Dermis blood vessel endothelial cell (primary cell): ENCODE data around the gene TPK1. TPM values are rescaled to one million over a fixed set of nuclear protein-coding genes. Genes with fewer than 3 reads are reported as not detected.
"Not testable (repeated sequence)": the region's sequence is repeated elsewhere in the genome, so short reads cannot be mapped to it uniquely, and the experiment has no call there.

ENCODE experiments used
- DNase-seq: peaks from one replicate; pipeline ENCODE4 v3.0.0; 2010
- total RNA-seq: library from RNA; depleted of rRNA; stranded (reverse); fragments of >200 nt; gene quantifications from 2 replicates; pipeline ENCODE4 v1.2.3, GENCODE V29; 2014

Gene TPK1
- total RNA-seq, 1 donor from 2014 or later = 14.8 TPM

DNA sequence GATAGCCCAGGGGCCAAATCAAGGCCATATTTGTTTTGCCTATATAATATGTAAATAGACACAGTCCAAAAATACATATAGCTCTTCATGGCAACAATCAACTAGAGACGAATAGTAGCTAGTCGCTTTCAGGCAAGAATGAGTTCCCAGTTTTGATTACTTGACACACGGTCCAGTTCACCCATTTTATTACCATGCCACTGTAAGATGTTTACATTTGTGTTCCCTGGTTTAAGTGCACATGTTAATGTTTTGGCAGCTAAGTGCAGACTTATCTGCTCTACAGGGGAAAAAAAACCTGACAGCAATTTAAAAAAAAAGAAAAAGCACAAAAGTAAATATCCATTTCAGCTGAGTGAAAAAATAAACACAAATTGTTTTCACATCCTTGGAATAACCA is 213.1 kb downstream of the TPK1 start:
- DNase-seq = no peak

DNA sequence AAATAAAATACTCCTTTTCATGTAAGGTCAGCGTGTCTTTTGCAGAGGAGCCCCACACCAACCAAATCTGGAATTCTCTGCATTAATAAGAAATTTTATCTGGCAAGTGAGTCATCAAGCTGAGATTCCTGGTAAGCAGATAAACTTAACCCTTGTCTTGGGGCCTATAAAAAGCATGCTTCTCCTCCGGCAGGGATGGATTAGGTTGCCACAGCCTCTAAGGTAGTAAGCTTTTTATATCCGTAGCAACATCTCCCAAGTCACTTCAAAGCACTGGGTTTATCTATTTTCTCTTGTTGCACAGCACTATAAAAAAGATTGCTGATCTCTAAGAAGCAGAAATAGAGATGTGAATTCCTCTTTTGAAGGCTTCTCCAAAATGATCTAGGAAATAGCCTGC is 229.6 kb downstream of the TPK1 start:
- DNase-seq = no peak

DNA sequence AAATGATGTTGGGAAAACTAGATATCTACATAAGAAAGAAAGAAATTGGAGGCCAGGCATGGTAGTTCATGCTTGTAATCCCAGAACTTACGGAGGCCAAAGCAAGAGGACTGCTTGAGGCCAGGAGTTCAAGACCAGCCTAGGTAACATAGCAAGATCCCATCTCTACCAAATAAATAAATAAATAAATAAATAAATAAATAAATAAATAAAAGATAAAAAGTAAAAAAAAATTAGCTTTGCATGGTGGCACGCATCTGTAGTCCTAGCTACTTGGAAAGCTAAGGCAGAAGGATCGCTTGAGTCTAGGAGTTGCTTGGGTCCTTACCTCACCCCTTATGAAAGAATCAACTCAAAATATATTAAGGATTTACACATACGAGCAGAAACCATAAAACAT is 238.9 kb downstream of the TPK1 start:
- no peak for DNase-seq

DNA sequence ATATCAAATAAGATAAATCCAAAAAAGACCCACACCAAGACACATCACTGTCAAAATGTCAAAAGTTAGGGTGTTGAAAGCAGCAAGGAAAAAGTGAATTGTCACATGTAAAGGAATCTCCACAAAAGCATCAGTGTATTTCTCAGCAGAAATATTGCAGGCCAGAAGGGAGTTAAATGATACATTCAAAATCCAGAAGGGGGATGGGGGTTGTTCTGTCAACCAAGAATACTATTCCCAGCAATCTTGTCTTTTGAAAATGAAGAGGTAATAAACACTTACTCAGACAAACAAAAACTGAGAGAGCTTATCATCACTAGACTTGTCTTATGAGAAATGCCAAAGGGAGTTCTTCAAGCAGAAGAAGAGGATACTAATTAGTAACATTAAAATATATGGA is 241.3 kb downstream of the TPK1 start:
- DNase-seq = no peak

DNA sequence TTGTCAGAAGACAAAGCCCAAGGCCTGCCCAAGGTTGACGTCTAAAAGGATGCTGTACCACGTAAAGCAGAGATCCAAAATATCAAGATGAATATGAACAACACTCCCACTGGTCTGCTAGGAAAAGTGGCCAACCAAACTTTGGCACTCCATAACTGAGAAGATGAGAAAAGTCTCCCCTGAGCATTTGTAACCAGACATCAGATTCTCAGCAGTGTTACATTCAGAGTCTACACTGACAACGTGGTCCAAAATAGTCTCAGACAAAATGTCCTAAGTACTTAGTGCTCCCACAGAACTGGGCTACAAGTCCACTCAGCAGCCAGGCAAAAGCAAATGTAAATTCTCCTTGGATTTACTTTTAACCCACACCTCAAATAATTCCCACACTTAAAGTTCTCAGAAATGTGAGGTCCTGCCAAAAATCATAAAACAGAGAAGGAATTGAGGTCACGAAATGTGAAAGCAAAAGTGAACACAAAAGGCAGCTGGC is 247.2 kb downstream of the TPK1 start:
- DNase-seq = no peak

DNA sequence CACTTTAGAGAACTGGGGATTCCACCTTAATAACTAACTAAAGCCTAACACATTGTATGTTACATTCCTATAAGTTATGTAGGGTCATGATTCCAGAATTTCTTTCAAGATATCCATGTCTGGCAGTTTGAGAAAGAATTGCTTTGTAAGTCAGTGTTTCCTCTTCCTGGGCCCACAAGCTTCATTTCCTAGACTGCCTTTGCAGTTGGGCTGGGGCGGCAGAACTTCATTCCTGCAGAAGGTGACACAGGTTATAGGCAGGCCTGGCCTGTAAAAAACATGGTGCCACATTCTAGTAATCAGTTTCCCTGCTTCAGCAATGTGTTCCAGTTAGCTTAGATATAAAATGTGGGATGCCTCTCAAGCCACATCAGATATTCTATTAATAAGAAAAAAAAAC is 248.2 kb downstream of the TPK1 start:
- DNase-seq = no peak

DNA sequence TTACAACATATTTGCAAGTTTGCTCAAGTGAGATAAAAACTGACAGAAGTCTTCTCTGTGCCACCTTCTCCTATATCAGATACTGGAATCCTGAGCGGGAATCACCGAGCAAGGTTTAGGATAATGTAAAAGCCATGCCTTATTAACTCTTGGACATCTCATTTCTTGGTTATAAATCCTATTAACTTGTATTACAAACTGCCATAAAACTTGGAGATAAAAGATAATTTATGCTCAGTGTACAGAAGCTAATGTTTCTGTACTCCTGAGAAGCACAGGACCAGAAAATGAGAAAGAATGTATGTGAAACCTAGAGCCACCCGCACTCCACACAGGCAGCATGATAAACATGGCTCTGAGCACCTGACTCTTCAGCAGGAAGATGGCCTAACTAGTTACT is 251.1 kb downstream of the TPK1 start:
- no peak for DNase-seq

DNA sequence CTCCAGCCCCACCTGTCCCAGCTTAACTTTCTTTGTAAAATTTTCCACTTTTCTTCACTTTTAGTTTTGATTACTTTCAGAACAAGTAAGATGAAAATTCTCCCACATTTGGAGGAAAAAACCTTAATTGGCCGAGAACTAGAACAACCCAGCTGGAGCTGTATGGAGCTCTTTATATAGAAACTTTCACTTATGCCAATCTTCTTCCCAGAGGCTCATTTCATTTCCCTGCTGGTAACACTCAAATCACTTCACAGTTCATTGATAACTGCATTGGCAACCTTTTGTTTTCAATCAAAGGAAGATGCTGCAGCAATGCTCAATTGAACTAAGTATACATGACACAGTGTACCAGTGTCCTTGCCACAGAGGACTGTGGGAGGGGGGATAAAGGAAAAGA is 256.2 kb downstream of the TPK1 start:
- no peak for DNase-seq

DNA sequence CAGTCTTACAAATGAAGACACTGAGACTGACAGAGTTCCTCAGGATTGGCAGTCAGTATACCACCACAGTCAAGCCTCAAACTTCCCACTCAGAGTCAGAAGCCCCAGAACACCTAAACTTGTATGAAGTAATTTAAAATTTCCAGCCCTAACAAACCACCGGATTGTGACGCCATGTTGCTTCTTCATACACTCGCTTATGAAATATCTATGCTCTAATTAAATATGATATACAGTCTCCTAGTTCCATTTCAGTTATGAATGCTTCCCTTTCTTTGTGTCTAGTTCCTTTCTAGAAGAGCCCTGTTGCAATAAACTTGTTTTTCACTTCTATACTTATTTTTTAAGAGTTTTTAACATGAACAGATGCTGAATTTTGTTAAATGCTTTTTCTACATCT is 260.4 kb downstream of the TPK1 start:
- DNase-seq = no peak

DNA sequence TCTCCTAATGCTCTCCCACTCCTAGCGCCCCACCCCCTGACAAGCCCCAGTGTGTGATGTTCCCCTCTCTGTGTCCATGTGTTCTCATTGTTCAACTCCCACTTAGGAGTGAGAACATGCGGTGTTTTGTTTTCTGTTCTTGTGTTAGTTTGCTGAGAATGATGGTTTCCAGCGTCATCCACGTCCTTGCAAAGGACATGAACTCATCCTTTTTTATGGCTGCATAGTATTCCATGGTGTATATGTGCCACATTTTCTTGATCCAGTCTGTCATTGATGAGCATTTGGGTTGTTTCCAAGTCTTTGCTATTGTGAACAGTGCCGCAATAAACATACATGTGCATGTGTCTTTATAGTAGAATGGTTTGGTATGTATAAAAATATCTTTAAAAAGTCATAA is 261.1 kb downstream of the TPK1 start:
- DNase-seq = not testable (repeated sequence)

DNA sequence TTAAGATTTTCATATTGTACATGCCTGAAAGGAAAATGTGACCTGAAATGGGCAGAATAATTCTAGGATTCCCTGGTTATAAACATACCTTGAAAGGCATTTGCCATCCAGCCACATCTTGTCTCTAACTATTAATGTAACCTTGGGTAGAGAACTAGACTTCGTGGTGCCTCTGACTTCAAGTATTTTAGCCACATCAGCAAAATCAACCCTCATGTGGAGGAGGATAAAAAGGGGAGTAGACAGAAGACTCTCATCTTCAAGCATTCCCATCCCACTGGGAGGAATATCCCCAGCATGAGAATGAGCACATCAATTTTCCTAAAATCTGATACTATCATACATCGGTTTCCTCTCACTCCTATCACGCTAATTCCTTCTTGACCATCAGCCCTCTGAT is 267.6 kb downstream of the TPK1 start:
- DNase-seq = no peak

DNA sequence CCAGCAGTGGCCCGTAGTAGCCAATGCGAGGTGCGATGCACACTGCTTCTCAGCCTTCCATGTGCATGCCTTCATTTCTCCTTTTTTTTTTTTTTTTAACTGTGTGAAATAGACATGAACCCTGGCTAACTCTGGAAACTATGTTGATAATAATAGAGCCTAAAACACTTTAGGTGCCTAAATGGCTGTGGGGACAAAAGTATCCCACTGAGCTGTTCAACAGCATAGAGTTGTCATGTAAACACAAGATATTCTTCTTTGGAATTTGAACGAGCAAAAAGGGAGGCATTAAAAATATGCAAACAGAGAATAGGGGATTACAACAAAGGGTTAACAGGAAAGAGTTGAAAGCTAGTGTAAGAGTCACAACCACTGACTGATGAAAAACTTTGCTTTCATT is 270.3 kb downstream of the TPK1 start:
- DNase-seq = no peak

DNA sequence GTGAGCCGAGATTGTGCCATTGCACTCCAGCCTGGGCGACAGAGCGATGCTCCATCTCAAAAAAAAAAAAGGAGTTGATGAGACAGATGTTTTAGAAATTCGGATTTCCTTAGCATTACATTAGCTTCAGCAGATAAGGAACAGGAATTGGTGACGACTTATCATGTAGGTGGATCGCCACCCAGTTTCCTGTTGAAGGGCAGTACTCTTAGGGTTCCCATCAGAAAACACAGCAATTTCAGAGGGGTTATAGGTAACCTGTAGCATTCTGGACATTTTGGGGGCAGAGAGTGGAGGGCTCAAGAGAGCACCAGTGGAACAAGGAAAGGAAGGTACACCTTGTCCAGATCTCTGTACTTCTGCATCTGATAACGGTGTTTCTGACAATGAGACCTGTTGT is 286.0 kb downstream of the TPK1 start:
- DNase-seq = no peak

DNA sequence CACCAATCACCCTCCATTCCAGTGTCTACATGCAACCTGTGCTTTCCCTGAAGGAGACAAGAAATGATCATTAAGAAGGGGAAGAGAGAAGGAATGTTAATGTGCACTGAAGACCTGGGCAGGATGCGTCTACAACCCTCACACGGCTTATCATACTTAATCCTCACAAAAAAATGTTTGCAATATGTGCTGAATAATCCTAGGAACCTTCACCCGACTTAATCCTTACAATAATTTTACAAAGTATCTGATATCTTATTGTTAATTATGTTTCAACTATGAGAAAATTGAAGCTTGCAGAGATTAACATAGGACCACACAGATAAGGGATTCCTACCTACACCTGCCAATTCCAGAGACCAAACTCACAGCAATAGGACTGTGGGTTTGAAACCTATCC is 287.3 kb downstream of the TPK1 start:
- DNase-seq = no peak

DNA sequence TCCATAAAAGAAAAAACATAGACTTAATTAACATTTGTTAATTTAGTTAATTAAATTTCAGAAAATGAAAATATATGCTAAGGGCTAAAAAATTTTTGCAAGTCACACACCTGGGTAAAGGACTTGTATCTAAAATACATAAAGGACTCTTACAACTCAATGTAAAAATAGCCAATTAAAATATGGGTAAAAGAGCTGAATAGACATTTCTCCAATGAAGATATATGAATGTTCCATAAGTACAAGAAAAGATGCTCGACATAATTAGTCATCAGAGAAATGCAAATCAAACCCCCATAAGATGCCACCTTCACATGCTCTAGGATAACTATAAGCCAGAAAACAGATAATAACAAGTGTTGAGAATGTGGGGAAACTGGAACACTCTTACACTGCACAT is 288.0 kb downstream of the TPK1 start:
- no peak for DNase-seq

DNA sequence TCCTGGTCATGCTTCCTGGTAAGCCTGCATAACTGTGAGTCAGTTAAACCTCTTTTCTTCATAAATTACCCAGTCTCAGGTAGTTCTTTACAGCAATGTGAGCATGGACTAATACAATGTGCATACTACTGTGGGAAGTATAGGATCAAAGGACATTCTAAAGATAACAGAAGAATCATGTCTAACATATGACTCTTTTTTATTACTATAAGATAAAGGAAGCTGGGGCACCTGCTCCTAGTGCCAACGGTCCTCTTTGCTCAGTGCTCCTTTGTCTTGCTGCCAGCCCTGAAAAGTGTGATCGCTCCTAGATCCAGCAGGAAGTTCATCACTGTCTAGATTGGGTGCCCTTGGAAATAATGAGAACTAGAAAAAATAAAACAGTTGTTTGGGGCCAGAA is 289.1 kb downstream of the TPK1 start:
- DNase-seq = no peak

DNA sequence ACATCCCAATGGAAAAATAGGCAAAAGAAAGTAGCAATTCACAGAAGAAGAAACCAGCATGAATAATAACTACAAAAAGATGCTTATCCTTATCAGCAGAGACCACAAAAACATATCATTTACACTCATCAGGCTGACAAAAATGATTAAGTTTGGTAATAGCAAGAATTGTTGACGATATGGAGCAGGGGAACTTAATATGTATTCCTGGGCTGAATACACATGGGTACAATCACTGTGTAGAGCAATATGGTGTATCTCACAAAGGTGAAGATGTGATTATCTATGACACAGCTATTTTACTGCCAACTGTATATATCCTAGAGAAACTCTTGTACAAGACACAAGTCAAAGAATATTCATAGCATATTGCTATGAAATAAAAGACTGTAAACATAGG is 290.5 kb downstream of the TPK1 start:
- DNase-seq = no peak

DNA sequence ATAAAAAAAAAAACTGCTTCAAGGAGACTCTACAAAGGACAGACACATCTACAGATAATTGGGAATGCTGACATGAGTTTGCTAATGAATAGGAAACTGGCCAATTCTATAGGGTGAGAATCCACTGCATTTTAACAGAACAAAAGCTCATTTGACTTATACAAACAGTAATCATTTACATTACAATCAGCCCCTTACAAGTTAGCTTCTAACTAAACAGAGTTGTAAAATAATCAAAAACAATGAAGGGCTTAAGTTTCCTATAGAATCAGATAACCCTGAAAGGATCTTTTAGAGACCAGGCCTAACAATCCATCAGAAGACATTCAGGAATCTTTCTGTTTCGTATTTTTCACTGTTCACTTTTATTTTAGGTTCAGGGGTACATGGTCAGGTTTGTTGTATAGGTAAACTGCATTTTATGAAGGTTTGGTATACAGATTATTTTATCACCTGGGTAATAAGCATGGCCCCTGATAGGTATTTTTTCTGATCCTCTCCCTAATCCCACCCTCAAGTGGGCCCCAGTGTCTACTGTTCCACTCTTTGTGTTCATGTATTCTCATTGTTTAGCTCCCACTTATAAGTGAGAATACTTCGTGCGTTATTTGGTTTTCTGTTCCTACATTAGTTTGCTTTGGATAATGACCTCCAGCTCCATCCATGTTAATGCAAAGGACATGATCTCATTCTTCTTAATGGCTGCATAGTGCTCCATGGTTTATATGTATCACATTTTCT is 301.0 kb downstream of the TPK1 start:
- DNase-seq = no peak

DNA sequence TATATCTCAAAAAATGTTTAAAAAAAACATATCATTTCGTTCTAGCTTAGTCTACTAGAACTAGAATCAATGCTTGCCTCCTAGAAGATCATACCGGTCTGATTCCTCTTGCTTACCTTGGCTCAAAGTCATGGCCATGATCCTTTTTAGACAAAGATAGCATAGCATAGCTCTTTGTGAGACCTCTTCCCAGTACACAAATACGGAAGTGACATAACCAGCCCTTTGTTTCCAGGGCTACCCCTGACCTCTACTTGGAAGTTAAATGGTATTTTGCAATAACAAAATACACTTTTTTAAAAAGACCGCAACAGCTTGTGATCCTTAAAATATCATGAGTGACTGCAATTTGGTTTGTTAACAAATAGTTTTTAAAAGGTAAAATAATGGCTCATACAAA is 301.7 kb downstream of the TPK1 start:
- DNase-seq = peak; percentile 68

DNA sequence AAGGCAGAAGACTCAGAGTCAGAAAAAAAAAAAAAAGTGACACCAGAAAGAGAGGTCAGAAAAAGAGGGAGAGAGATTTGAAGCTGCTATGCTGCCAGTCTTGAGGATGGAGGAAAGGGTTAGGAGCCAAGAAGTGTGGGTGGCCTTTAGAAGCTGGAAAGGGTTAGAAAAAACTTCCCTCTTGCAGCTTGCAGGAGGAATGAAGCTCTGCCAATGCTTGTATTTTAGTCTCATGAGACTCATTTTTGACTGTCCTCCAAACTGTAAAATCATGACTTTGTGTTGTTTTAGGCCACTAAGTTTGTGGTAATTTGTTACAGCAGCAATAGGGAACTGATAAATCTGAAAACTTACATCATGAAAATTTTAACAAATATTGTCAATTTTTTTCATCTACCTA is 304.7 kb downstream of the TPK1 start:
- no peak for DNase-seq

DNA sequence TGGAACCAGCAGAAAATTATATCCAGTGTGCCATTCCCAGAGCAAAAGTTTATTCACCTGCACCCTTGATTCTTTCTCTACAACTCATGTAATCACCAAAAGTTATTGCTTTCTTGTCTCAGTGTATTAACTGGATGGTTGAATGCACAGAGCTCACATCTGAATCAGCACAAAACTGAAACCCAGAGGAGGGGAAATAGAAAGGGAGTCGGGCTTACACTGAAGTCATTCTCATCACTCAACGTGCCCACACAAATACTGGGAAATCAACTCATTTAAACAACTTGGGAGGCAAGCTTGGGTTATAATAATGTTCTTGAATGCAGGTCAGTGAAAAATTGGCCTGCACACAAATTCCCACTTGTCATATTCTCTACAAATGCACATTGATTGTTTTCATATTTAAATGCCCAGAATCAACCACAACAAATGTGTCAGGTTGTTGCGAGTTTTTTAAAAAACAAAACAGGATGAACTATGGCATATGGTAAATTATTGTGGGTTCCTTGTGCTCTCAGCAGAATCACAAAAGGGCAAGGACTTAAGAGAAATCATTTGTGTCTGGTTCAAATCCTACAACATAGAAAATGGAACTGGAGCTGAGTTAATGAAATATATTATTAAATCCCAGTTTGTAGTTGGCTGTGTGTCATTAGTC is 306.5 kb downstream of the TPK1 start:
- no peak for DNase-seq

DNA sequence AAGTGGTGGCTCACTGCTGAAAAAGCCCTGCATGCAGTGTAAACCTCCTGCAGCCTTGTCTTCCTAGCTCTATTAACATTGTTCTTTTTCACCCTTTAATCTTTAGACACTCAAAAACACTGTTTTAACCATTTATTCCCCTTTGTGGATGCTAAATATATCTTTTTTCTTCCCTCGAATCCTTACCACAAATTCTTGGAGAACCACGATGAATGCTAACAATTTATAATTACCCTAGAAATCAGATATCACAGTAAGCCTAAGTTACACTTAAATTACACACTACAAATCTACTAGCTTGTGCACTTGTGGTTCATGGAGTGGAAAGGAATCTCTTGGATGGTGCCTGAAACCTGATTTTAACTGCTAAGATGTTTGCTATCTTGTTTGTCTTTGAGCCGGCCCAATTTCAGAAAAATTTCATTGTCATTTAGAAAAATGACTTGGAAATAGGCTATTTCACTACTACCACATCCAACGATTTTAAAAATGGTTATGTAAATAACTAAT is 307.3 kb downstream of the TPK1 start:
- DNase-seq = no peak

DNA sequence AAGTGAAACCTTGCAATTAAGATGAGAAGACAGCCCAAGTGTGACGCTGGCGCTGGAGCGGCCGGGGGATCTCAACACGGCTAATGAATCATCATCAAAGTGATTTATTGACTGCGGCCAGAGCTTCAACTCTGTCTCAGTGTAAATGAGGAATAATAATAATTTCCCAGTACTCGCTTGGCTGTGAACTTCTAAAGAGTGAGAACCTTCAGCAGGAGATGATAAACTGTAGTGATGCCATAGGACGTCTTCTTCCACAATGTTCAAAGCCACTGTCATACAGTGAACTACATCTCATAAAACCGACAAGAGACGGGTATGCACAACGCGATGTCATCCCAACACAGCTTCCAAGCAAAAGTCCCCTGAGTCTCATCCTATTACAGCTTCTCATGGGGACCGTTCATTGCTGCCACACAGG is 308.8 kb downstream of the TPK1 start:
- DNase-seq = no peak

DNA sequence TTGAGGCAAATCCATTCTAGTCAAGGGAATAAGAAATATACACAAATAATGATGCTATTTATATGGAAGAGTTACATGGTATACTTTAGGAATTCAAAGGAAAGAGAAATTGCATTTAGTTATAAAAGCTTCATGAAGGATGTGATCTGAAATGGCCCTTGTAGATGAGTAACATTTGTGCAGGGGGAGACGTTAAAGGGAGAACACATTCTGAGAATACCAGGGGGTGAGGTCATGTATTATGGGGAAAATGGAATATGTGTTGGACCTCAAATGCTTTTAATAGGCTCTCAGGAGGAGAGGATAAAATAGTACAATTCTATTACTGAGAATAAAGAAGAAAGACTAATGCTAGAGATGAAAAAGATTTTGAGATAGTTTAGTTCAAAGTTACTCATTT is 309.9 kb downstream of the TPK1 start:
- DNase-seq = no peak
